KOPT-K1 (cell line): ENCODE data around the gene MPND.

Source experiments
- H3K27ac ChIP-seq: fragments of 200-600 bp; sonication (generic); 2 replicates; pipeline ENCODE4 v1.5.1; 2016; ENCODE audit warnings: antibody characterized with exemption, mild to moderate bottlenecking, low read depth, low read length; ENCODE audit not compliant: poor library complexity, severe bottlenecking
- H3K36me3 ChIP-seq: fragments of 200-600 bp; sonication (generic); 2 replicates; pipeline ENCODE4 v1.5.1; 2017; ENCODE audit warnings: antibody characterized with exemption, mild to moderate bottlenecking, low read length, moderate library complexity; ENCODE audit not compliant: insufficient read depth
- H3K9me3 ChIP-seq: fragments of 200-600 bp; sonication (generic); 2 replicates; pipeline ENCODE4 v1.5.1; 2017; ENCODE audit warnings: antibody characterized with exemption, low read length, mild to moderate bottlenecking; ENCODE audit not compliant: insufficient read depth, poor library complexity, severe bottlenecking

Gene MPND

DNA sequence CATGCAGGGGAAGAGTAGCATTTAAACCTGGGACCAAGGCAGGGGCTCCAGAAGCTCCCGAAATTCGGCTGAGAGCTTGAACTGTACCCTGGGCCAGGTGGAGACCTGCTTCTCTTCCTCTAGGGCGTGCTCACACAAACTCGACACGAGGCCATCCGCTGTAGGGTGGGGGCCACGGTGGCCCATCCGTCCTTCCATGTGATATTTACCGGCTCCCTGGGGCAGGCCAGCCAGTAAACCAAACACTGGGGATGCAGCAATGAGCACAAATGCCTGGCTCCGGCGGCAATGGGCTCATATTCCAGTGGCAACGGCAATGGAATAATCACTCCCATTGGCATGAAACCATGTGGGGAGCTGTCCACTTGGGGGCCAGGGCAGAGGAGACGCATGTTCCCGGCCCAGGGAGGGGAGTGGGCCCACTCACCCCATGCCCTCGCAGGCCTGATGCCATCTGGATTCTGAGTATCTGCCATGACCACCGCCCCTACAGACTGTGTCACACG lies 46.2 kb downstream of the MPND start:
- Histone ChIP-seq H3K9me3 (no peaks in the 10 kb centered on the region), H3K36me3 (peaks cover 48% of the 10 kb centered on the region; the same call in 1 of the 2 replicates), H3K27ac (no peak overlapping the region)

DNA sequence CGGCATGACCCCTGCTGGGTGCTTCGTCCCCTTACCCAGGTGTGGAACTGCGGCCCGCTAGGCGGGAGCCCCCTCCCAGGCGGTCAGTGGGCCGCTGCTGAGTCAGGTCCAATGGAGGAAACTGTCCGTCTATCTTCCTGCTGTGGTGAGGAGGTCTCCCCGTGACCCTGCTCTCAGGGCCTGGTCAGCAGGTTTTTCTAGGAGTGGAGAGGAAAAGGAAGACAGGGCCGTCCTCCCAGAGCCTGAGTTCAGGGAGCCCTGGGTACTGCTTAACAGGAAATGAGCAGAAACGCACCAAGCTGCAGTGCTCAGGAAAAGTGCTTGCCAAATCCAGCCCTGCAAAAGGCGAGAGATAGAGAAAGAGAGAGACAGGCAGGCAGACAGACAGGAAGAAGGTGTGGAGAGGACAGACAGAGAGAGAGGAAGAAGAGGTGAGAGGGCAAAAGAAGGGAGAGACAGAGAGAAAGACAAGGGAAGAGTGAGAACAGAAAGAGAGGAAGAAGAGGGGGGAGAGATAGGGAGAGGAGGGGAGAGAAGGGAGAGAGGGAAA lies 46.7 kb downstream of the MPND start:
- no peak overlapping the region for H3K27ac ChIP-seq
- H3K9me3 ChIP-seq: no peaks in the 10 kb centered on the region
- H3K36me3 ChIP-seq: peaks cover 48% of the 10 kb centered on the region; the same call in 1 of the 2 replicates

DNA sequence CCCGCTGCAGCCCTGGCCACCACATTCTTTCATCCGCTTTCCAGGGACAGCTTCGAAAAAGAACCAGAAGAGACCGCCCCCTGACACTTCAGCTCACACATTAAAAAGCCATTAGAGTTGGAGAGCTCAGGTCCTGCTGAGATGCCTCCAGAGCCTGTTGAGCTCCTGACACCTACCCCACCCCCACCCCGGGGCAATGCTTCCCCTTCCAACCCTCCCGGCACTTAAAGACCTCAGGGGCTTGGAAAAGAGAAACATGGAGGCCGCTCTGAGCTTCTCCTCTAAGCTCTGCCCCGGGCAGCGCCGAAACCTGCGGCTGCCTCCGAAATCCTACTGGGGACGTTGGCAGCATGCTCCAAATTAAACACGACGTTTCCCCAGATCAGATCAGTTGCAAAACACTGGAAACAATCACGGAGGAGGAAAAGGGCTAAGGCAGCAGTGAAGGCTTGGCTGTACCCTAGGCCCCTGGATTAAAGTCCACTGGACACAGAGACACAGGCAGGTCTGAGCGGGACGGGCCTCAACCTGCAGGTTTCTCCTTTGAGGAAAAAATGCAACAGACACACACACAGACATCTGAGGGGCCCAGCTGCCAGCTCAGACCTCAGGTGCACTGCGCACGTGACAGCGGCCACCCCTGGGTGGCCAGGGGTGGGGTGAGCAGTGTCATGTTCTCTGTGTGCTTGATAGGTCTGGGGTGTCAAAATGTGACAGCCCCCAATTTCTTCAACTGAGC lies 47.4 kb downstream of the MPND start:
- no peaks in the 10 kb centered on the region for H3K9me3 ChIP-seq
- peaks cover 49% of the 10 kb centered on the region; the same call in 1 of the 2 replicates for H3K36me3 ChIP-seq
- no peak overlapping the region for H3K27ac ChIP-seq

DNA sequence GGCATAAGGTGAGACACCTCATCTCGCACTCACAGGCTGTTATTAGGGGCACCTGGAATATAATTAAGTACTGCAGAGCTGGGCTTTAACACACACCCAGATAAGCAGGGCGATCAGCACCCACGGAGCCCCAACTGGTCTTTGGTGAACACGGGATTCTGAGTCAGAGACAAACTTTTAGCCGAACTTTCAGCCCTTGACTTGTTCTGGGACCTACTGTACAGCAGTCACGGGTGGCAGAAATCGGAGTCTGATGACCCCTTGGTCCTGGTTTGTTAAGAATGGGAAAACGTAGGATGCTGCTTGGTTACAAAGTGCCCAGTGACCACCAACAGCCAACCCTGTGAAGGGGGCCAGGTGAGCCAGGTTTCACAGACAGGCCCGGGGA lies 47.9 kb downstream of the MPND start:
- Histone ChIP-seq H3K27ac (no peak overlapping the region), H3K36me3 (peaks cover 49% of the 10 kb centered on the region), H3K9me3 (no peaks in the 10 kb centered on the region)

DNA sequence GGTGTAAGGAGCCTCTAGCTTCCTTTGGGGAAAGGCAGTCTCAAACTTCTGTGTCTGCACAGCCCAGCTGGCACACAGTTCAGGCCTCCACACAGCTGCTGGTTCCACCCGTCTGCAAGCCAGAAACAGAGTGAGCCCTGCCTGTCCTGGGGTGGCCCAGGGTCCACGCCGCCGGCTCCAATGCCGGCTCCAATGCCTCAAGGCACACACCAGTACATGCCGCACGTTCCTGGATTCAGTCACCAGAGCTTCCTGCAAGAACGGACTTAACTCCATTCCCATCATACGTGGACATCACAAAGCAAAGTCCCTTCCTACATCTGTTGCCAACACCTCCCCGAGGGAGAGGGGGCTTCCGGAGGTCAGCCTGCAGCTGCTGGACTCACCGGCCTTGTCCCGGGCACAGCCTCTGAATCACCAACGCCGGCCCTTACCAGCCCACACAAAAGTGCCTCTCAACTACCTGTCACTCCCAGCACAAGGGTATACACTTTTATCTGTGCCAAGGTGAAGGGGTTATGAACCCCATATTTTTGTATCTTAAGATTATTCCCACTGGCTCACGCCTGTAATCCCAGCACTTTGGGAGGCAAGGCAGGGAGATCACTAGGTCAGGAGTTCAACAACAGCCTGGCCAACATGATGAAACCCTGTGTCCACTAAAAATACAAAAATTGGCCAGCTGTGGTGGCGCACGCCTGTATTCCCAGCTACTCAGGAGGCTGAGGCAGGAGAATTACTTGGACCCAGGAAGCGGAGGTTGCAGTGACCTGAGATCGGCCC lies 48.5 kb downstream of the MPND start:
- Histone ChIP-seq H3K36me3 (peaks cover 55% of the 10 kb centered on the region), H3K27ac (no peak overlapping the region)

DNA sequence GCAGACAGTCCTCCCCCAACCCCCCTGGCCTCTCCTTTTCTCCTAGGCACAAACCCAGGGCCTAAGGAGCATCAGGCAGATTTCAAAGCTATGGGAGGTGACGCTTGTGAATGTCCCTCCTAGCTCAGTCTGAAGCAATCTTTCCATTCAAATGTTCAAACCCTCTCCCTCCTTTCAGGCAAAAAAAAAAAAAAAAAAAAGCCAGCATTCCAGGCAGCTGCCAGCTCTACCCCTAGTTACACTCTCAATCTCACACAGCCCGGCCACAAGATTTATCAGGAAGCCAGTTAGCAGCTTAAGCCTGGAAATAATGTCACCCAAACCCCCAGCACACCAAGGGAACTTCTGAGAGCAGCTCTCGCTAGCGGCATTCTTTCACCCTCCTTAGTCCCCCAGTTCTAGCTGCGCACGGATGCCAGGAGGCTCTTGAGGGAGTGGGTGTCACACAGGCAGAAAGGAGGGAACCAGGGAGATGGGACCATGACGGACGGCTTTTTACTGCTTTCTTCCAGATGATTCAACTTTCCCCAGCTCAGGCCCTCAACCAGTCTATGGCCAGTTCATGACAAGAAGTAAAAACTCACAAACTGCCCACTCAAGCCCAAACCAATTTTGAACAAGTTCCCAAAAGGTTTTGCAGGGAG lies 50.7 kb downstream of the MPND start:
- Histone ChIP-seq H3K27ac (no peak overlapping the region), H3K36me3 (peaks cover 49% of the 10 kb centered on the region), H3K9me3 (no peaks in the 10 kb centered on the region)

More for the DNA sequence above, 48.5 kb downstream of the MPND start:
- H3K9me3 ChIP-seq: no peaks in the 10 kb centered on the region

DNA sequence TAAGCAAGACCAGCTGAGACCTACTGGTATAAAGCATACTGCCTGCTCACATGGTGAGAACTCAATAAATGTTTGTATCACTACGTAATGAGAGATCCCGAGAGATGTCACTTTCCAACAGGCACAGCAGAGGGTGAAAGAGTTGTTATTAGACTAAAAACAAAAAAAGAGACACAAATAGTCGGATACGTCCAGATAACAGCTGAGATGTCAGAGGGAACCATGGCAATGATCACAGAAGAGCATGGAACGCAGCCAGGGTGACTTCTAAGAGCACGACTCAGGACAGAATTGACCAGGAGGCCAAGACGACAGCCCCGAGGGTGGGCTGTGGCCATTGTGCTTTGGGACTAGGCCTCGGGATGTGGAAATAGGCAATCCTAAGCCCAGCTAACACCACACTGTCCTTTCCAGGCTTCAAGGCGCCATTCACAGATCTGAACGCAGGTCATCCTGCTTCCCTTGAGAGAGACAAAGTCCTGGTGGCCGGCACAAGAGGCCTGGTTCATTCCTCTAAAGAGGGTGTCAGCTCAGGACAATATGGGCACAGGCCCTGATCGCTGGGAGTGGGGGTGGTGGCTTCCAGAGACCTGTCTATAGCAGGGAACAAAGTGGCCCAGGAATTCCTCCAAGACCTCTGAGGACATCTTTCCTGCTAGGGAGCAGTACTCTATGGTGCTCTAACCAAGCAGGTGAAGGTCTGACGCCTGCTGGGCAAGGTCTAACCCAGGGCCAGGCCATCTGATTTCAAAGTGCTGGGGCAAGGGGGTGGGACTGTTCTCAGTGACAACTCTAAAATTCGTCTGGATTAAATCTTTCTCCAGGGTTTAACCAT lies 53.8 kb downstream of the MPND start:
- no peak overlapping the region for H3K27ac ChIP-seq
- H3K9me3 ChIP-seq: no peaks in the 10 kb centered on the region
- peaks cover 38% of the 10 kb centered on the region for H3K36me3 ChIP-seq

DNA sequence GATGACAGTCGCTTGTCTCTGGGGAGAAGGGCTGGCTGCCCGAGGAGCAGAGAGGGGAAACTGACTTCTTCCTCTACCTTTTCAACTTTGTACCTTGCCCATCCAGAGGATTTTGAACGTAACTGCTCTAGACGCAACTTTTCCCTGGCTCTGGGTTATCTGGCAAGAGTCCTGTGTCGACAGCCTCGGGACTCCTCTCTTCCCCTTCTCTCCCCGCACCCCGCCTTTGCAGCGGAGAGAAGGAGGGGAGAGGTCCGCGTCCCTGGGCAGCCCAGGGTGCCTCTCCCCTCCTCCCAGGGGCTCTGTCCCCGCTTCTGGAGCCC lies 56.4 kb downstream of the MPND start:
- H3K27ac ChIP-seq: peak overlapping the region; percentile 89
- H3K9me3 ChIP-seq: no peaks in the 10 kb centered on the region
- H3K36me3 ChIP-seq: peaks cover 38% of the 10 kb centered on the region

DNA sequence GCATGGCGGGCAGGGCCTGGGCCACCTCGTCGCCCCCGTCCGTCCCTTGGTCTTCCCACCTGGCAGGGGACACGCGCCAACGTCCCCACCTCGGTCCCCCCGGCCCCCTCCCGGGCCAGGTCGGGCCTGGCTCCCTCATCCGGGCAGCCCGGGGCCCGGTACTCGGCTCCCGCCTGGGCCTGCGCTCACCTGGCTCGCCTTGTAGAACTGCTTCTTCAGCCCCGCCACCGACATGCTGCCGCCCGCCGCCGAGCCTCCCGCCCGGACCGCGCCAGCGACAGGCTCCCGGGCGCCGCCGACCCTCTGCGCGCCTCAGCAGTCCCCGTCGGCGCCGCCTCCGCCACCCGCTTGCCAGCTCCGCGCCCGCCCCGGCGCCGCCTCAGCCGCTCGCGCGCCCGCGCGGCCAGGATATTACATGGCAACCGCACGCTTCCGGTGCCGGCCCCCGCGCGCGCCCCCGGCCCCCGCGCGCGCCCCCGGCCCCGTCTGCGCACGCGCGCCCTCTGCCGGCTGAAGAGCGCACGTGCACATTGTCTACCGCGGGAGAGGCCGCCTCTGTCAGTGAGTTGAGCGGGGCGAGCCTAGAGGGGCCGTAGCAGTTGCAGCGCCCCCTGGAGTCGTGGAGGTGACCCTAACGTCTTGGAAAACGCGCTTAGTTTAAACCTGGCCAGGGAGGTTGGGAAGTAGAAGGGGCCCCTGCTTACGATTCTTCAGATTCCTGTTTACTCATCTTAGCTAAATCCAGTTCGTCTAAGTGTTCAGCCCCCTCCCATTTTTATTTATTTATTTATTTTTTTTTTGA lies 57.0 kb downstream of the MPND start, which contains the start of gene SH3GL1:
Gene SH3GL1 (minus strand): TSS at position 413 of the 802 bp plus-strand sequence. CDS start 179 bp downstream, at position 234.
- Histone ChIP-seq H3K9me3 (no peaks in the 10 kb centered on the region), H3K36me3 (peaks cover 38% of the 10 kb centered on the region), H3K27ac (peak within 1 kb of the TSS; percentile 89)

DNA sequence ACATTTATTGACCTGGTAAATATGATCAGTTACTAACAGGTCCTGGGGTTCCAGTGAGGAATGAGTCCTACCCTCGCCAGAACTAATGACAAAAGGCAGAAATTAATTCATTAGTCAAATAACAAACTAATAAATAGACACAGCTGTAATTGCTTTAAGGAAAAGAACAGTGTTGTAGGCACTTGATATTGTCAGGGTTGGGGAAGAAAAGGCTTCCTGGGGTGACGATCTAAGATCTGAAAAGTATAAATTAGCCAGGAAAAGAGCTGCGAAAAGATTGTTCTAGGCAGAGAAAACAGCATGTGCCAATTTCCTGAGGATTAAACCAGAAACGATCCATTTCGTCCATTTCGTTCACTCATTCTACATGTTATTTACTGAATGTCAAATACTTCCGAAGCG lies 58.4 kb downstream of the MPND start:
- H3K9me3 ChIP-seq: no peaks in the 10 kb centered on the region
- peak overlapping the region; percentile 45 for H3K27ac ChIP-seq
- peaks cover 39% of the 10 kb centered on the region for H3K36me3 ChIP-seq

DNA sequence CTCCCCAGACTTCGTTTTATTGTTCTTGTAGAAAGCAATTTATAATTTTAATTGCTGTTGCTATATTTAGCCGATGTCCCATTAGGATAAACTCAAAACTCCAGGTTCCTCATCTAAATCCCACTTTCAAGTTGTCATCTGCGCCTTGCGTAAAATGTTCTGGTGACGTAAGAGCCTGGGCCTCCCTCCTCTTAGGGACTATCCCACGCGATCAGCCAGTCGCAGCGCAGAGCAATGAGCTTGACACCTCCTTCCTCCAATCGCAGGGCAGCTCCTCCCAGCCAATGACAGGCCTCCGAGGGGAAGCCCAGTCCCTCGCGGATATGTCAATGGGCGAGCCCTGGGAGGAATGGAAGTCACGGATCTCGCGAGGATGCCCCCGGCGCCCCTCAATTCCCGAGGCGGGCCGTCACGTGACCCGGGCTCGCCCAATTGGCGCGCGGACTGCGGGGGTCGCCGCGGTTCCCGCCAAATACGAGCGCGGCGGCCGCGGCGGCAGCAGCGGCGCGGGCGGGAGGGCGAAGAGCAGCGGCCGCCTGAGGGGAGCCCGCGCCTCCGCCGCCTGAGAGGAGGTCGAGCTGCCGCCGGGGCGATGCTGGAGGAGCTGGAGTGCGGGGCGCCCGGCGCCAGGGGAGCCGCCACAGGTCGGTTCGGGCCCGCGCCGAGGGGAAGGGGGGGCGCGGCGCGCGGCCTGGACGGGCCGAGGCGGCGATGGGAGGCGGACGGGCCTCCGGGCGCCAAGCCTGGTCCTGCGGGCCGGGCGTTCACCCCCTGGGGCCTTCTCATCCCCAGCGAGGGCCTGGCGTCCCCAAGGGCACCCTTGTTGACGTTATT lies 59.0 kb downstream of the MPND start, which contains the start of gene CHAF1A:
Gene CHAF1A (plus strand): TSS at position 470 of the 834 bp plus-strand sequence. CDS start 123 bp downstream, at position 593.
- Histone ChIP-seq H3K9me3 (no peaks in the 10 kb centered on the region), H3K36me3 (peaks cover 39% of the 10 kb centered on the region), H3K27ac (peak within 1 kb of the TSS; percentile 92)

DNA sequence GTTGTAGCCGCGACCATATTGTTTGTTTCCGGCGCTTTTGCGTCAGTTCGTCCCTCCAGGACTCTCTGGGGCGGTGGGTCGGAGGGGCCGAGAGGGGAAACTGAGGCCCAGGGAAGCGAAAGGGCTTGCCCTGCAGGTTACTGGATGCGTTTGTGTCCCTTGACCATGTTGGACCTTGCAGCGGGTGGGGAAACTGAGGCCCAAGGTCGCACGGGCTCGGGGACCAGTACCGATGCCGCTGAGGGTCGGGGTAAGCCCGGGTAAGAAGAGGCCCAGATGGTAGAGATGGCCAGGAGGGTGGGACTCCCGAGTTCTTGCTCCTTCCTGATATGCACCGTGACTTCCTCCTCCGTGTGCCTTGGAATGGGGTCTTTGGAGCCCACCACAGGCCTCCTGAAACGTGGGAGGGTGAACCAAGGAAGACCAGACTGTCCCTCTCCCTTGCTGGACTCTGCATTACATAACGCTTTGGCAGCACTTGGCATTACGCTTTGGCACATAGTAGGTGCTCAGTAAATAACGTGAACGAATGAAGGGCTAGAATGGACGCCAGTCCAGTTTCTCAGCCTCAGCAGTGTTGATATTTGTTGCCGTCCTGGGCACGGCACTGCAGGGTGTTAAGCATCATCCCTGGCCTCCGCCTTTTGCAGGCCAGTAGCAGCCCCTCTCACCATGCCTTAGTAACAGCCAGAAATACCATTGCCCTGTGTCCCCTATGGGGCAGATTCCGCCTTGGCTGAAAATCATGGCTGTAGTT lies 59.8 kb downstream of the MPND start:
- Histone ChIP-seq H3K27ac (peak overlapping the region; percentile 92), H3K9me3 (no peaks in the 10 kb centered on the region), H3K36me3 (peaks cover 43% of the 10 kb centered on the region)
